Neutrophil (primary cell): ENCODE results near the gene TTC38.

Experiments
- H3K27ac ChIP-seq: fragments of 200-600 bp; sonication (generic); 2 replicates; pipeline ENCODE4 v1.5.1; 2016; ENCODE audit warnings: mild to moderate bottlenecking, moderate library complexity
- H3K27me3 ChIP-seq: fragments of 200-600 bp; sonication (generic); 2 replicates; pipeline ENCODE4 v1.6.0; 2016; ENCODE audit warnings: mild to moderate bottlenecking
- H3K36me3 ChIP-seq: fragments of 200-600 bp; sonication (generic); 2 replicates; pipeline ENCODE4 v1.5.1; 2017
- H3K4me1 ChIP-seq, 2 experiments: fragments of 200-600 bp in 1 of 2; sonication (generic) in 1 of 2; 1 replicate in 1 of 2; 2 replicates in 1 of 2; pipeline versions ENCODE4 v1.5.1 to v1.6.1; 2013 to 2016; ENCODE audit warnings: low read depth in 1 of 2, low read length in 1 of 2, mild to moderate bottlenecking in 1 of 2, moderate library complexity in 1 of 2; ENCODE audit not compliant: control insufficient read depth in 1 of 2, insufficient read depth in 1 of 2
- H3K4me3 ChIP-seq, 2 experiments: fragments of 200-600 bp in 1 of 2; sonication (generic) in 1 of 2; 1 replicate in 1 of 2; 2 replicates in 1 of 2; pipeline ENCODE4 v1.5.1; 2013 to 2016; ENCODE audit warnings: low read depth in 1 of 2, low read length in 1 of 2, mild to moderate bottlenecking in 1 of 2, moderate library complexity in 1 of 2
- H3K9me3 ChIP-seq: fragments of 200-600 bp; sonication (generic); 2 replicates; pipeline ENCODE4 v1.5.1; 2016
- CTCF ChIP-seq: fragments of 200-600 bp; sonication (generic); IDR thresholded peaks from 2 replicates; pipeline ENCODE4 v1.5.1; 2016; ENCODE audit warnings: antibody characterized with exemption

The TTC38 gene

GRCh38 chr22:46329616-46330015, 61.8 kb downstream of the TTC38 start:
- no peak for TF ChIP-seq CTCF
- Histone ChIP-seq H3K4me1 (no peaks in the 10 kb centered on the region), H3K9me3 (no peaks in the 10 kb centered on the region), H3K36me3 (peaks cover 77% of the 10 kb centered on the region), H3K4me3 (no peak overlapping the region), H3K27me3 (no peaks in the 10 kb centered on the region), H3K27ac (no peak overlapping the region)

GRCh38 chr22:46330426-46330825, 62.6 kb downstream of the TTC38 start:
- Histone ChIP-seq H3K4me1 (peaks cover 3 to 5% of the 10 kb centered on the region in 2 experiments), H3K27ac (no peak overlapping the region), H3K36me3 (peaks cover 69% of the 10 kb centered on the region), H3K4me3 (no peak overlapping the region), H3K9me3 (no peaks in the 10 kb centered on the region), H3K27me3 (no peaks in the 10 kb centered on the region)
- TF ChIP-seq CTCF: no peak

DNA sequence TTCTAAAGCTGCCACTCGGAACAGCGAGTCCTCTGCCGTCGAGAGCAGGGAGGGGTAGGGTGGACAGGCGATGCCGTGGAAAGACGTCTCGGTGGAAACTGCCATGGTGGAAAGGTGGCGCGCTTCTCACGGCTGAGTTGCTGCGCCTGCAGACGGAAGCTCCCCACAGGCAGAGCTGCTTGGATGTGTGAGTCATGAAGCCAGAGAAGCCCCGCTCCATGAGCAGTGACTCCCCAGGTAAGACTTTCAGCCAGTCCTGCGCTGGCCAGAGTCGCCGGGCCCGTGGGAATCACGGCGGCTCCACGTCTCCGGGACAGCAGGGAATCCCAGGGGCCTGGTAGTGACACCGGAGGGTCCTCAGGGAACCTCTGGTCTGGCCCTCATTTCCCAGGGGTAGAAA, 63.7 kb downstream of the TTC38 start:
- Histone ChIP-seq H3K4me3 (no peak overlapping the region), H3K27me3 (no peaks in the 10 kb centered on the region), H3K9me3 (no peaks in the 10 kb centered on the region), H3K36me3 (peaks cover 59% of the 10 kb centered on the region), H3K4me1 (peaks cover 9 to 11% of the 10 kb centered on the region in 2 experiments), H3K27ac (no peak overlapping the region)
- TF ChIP-seq CTCF: no peak

DNA sequence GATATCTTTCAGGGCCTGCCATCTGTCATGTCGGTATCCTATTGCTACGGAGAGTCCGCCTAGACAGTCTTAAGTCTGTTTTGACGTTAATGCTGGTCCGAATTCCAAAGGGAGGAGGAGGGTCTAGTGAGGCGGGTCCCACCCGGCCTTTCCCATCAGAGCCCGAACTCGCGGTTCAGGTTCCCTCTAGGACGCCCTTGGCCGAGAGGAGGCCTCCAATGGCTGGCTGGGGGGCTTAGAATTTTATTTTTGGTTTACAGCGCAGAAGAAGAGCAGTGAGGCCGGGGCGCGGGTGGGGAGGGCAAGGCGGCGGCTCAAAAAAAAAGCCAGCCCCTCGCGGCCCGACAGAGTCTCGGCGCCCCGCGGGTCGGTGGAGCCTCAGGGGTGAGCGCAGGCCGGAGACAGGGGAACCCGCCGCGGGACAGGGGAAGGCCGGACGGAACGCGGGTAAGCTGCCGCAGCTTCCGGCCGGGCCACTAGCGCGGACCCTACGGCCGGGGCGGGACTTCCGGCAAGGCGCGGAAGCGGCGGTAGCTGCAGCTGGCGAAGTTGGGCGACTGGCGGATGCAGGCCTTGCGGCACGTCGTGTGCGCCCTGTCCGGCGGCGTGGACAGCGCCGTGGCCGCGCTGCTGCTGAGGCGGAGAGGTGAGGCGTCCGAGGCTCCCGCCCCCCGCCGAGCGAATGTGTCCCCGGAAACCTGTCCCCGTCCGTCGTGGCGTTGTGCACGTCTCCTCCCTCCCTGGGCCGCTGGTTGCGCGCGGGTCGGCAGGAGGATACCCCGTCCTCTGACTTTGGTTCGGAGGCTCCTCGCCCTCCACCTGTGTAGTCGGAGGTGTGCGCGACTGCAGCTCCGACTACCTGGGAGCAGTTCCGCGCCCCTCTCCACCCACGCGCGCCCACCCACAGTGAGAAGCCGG, 67.7 kb downstream of the TTC38 start, which contains the start of gene TRMU:
Gene TRMU (plus strand): TSS at position 514 of the 918 bp plus-strand sequence. CDS start 51 bp downstream, at position 565.
- Histone ChIP-seq H3K27me3 (no peaks in the 10 kb centered on the region), H3K4me3 (peak within 1 kb of the TSS; percentile 88 to 93), H3K27ac (peak within 1 kb of the TSS; percentile 79), H3K4me1 (peaks cover 12 to 16% of the 10 kb centered on the region in 2 experiments), H3K36me3 (peaks cover 46% of the 10 kb centered on the region), H3K9me3 (no peaks in the 10 kb centered on the region)
- TF ChIP-seq CTCF: peak; percentile 31

DNA sequence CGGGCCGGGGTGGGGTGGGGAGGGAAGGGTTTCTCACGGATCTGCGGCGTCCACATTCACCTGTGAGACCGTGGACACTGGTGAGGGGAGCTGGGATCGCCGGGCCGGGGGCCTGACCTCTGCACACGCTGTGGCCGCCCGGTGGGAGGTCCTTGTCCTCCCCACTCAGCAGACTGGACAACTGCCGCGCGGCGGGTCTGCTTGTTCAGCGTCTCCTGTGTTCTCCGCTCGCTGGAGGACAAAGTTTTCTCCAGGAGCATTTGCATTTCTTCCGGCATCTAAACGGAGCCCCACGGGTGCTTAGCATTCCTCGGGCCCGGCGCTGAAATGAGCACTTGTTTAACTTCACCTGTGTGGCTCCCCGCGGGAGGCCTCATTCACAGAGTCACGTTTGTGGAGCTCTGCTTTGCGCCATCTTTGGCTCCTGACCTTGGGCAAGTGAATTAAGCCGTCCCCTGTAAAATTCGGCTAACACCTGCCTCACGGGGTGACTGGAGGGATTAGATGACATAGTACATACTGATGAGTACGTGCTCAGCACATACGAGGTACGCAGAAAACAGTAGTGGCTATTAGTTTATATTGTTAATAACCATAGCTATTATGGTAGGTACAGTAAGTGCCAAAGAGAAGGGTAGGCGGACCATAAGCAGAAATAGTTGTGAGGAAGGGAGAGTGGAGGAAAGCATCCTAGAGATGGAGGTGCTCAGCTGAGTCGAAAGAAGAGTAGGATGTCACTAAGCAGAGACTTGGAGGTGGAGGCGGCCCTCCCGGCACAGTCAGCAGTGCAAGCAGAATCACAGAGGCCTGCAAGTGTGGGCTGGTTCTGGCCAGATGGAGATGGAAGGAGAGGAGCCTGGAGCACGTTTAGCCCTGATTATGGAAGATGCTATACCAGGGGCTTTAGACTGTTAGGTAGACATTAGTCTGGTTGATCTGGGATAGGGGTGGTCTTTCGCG, 68.6 kb downstream of the TTC38 start:
- Histone ChIP-seq H3K36me3 (peaks cover 45% of the 10 kb centered on the region), H3K27ac (peak overlapping the region; percentile 79), H3K9me3 (no peaks in the 10 kb centered on the region), H3K27me3 (no peaks in the 10 kb centered on the region), H3K4me3 (peak overlapping the region; percentile 88 to 93), H3K4me1 (peaks cover 12 to 16% of the 10 kb centered on the region in 2 experiments)
- TF ChIP-seq CTCF: no peak
